Cerebellar cortex (tissue), 1 donor: Measurements from ENCODE around the gene CAMK4.

ENCODE experiments used
- DNase-seq: peaks from one replicate; pipeline ENCODE4 v3.0.0-alpha.2; 2015; ENCODE audit warnings: low spot score

Gene CAMK4

GRCh38 chr5:111229221-111229835 lies 5.1 kb downstream of the CAMK4 start:
- DNase-seq, result peak; percentile 34

DNA sequence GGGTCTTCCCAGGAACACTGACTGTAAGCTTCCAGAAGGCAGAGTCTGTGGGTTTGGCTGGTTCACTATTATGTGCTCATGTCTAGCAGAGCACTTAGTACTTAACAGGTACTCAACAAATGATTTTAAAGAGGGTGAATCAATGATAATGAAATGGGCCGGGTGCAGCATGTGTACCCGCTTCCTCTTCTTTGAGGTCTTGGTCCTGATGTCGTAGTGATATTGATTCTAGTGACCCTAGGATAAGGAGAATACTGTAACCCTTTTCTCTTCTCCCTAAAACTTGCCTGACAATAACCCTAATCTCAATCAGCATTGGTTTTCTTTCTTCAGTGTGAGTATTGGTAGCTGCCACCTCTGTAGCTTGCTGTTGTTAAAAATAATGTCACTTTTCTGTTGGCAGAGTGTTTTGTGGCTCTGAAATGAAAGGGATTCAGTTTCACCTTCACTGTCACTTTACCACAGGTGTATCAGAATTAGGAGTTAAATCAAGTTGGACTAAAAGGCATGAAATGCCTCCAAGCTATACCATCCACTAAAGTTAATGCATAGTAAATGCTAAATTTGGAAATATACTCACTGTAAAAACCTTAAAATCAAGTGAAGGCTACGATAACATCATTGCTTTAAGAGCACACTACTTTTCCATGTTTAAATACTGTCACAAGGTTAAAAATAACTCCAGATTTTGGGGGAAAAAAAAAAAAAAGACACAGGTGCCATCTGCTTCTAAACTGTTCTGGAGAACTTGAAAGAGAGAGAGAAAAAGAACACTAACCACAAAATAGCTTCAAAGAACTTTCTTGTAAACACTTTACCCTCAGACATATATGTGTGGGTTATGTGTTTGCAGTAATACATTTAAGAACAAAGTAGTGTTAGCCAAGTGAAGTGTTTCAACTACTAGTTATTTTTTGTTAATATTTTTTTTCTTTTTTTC lies 6.0 kb downstream of the CAMK4 start:
- peak; percentile 56 for DNase-seq

GRCh38 chr5:111231119-111231518 lies 6.9 kb downstream of the CAMK4 start:
- DNase-seq, result peak; percentile 37

DNA sequence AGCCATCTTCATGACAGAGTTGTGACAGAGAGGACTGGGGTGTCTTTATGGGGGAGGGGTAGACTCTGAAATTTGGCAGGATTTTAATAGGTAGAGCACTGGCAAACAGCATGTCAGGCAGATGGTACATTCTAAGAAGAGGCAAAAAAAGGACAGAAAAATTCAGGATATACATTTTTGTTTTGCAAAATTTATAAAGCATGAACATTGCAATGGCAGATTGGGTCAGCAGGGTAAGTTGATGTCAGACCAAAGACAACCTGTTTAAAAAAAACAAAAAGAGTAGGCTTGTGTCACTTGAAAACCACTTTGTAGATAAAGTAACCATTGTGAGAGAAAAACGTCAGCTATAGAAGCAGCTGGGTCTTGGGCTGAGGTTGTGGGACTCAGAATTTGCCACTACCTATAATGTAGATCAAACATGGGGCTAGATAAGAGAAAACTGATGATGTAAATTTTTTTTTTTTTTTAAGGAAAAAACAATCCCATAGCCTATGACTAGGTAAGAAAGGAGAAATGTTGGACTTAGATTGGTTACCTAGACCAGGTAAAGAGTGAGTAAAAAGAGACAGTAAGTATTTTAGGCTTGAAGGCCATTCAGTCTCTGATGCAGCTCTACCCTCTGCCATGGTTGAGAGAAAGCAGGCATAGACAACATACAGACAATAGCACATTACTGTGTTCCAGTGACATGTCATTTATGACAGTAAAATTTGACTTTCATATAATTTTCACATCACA lies 8.3 kb downstream of the CAMK4 start:
- peak; percentile 88 for DNase-seq

GRCh38 chr5:111233052-111233374 lies 8.8 kb downstream of the CAMK4 start:
- DNase-seq, result no peak

- peak; percentile 2 for DNase-seq
These were observed 9.9 kb downstream of the CAMK4 start for GRCh38 chr5:111234125-111234524.

DNA sequence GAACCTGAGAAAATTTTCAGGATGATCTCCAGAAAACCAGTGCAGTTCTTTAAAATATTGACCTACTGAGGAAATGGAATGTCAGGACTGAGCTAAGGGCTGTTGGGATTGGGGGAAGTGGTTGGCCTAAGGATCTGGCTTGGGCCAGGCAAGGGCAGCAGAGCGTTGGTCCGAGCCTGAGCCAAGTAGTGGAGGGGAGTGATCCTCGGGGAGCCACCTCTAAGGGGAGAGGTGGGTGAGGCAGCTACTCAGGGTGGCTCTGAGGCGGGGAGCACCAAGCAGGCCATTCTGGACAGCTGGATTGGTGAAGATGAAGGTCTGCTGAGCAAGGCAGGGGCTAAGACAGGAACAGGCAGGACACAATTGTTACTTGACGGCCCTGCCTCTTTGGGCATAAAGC lies 11.5 kb downstream of the CAMK4 start:
- DNase-seq, result peak; percentile 3

DNA sequence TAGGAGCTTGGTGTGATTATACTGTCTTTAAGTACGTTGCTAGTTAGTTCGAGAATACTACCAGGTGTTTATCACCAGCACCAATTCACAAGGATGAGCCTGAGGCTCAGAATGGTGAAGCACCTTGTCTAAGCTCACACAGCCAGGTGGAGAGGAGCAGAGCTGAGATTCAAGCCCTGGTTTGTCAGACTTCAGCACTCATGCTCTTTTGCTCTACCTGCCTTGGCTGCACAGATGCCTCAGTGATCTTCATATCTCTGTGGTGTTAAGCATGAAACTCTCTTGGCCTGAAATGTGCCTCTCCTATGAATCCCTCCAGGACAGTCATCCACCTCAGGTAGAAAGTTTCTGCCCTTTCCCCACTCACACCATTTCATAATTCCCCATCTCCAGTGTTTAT lies 12.2 kb downstream of the CAMK4 start:
- DNase-seq, result peak; percentile 5

- DNase-seq, result peak; percentile 2
These were observed 12.8 kb downstream of the CAMK4 start for GRCh38 chr5:111236995-111237394.

GRCh38 chr5:111237470-111237869 lies 13.3 kb downstream of the CAMK4 start:
- peak; percentile 5 for DNase-seq

- peak; percentile 97 for DNase-seq
These were observed 14.4 kb downstream of the CAMK4 start for GRCh38 chr5:111238431-111239225.

GRCh38 chr5:111241696-111242095 lies 17.5 kb downstream of the CAMK4 start:
- peak; percentile 61 for DNase-seq

GRCh38 chr5:111242606-111243005 lies 18.4 kb downstream of the CAMK4 start:
- no peak for DNase-seq

DNA sequence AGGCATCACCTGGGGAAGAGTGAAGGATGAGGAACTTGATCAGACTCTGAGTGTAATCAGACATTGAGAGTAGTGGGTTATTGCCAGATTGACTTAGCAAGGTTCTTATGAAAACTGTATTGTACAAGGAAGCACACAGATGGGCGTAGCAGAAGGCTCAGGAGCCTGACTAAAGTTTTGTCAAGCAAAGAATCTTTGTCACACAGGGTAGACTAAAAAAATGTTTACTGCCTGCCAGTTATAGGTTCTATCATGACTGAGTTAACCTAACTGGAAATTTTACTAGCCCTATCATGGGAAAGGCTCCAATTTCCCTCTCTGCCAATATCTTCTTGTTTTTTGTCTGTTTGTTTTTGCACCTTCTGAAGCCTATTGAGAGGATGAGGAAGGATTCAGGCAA lies 19.1 kb downstream of the CAMK4 start:
- peak; percentile 64 for DNase-seq

GRCh38 chr5:111245654-111246053 lies 21.5 kb downstream of the CAMK4 start:
- no peak for DNase-seq

DNA sequence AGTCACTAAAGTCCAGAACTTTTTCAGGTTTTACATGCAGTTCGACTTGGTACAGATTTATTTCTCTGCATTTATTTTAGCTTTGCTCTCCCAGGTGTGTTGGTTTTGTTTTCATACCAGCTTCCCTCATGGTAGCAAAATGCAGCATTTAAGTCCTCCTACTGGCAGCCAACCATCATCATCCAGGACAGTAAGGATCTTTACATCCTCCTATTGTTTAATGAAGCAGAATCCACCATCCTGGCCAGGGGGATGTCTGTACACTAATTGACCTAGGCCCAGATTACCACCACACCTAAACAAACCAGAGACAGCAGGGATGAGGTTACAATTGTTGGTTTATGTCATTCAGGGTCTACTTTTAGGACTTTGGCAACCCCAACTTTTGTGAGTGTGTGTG lies 22.3 kb downstream of the CAMK4 start:
- no peak for DNase-seq

DNA sequence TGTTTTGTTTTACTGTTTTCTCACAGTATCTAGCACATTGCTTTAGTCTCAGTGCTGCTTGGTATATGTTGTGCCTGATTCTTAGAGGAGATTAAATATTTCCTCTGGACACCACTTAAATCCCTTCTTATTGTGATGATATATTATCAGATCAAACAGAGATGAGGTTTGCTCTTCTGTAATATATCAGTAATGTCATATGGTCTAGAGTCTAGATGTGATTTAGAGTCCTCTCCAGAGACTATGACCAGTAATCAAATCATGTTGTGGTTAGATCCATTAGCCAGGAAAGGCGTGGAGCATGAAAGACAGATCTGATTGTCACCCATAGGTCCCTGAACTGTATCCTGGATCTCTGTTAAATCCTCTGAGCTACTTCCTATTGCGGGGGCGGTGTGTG lies 24.4 kb downstream of the CAMK4 start:
- no peak for DNase-seq

DNA sequence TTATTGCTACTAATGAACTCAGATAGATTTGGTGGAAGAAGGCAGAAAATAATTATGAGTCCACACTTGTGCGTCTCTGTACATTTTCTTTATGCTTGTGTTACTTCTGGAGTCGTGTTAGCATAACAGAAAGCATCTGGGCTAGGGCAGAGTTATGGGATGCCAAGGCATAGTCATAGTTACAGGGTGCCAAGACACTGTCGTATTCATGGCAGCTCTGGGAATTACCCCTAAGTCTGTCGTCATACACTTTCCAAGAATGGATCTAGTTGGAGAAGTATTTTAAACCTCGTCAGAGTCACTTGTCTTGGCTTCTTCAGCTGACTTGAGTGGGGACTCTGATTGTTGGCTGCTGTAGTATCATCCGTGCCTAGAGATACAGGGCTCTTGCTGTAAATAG lies 27.7 kb downstream of the CAMK4 start:
- no peak for DNase-seq

DNA sequence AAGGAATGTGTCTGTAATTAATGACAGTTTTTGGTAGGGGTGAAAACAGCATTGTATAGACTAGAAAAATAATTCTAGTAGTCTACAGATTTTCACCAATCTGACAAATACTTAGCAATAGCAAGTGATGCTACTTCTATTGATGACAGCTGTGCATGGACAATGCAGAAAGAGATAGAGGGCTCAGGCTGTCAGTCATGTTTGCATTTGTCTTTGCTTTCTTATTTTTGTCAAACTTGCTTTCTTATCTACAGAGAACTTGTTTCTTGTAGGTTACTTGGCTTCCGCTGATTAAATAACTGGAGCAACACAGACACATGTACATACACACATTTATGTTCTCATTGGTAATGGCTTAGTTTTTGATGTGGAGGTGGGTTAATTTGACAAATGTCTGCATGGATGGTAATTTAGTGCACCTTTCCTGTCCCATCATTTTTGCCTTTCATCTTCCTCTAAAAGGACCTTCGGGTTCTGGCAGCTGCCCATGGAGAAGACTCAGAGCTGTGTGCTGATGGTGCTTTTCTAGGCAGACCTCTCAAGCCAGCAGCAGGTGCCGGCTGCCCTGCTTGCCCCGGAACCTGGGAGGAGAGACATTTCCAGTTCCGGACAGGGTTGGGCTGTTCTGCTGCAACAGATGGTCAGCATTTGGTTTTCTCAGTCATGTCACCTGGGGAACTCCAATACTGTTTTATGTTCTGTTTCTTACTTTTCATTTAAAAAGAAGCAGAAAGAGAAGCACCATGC lies 28.8 kb downstream of the CAMK4 start:
- peak; percentile 97 for DNase-seq

DNA sequence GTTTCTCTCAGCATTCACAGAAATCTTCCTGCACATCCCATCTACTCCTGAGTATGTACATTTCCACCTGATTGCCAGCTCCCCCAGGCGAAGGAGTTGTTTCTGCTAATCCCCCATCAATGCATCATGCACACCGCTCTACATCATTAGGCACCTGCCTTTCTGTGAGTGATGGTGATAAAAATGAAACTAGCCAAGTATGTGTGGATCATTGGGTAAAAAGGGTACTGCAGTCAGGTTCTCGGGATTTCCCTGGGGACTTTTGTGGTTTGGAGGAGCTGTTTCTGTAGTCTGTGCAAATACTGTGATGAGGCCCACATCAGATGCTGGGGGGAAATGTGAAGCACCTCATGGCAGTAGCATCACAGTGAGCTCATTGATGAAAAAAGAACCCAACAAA lies 30.4 kb downstream of the CAMK4 start:
- DNase-seq, result no peak

GRCh38 chr5:111255169-111255568 lies 31.0 kb downstream of the CAMK4 start:
- no peak for DNase-seq
